Mucosa of descending colon (tissue), 3 donors: ENCODE results near the gene GTPBP6. TPM values are rescaled to one million over a fixed set of nuclear protein-coding genes. Genes with fewer than 3 reads are reported as not detected.
A peak's percentile ranks its signal among the peaks of the same experiment; 100 is the strongest.

Source experiments
- ATAC-seq: fragments of 200-7000 bp; cut with Tn5 transposase; one replicate; pipeline ENCODE4 v1.9.1; 2020; ENCODE audit warnings: mild to moderate bottlenecking, moderate library complexity
- DNase-seq, 3 donors: peaks; one replicate each; pipeline ENCODE4 v3.0.0-alpha.2; 2020
- H3K36me3 ChIP-seq: fragments of 200-600 bp; one replicate; pipeline ENCODE4 v1.8.0; 2021; ENCODE audit warnings: low read depth, mild to moderate bottlenecking
- H3K4me1 ChIP-seq: fragments of 200-600 bp; one replicate; pipeline ENCODE4 v1.8.0; 2021; ENCODE audit warnings: low read depth, mild to moderate bottlenecking
- H3K4me3 ChIP-seq: fragments of 200-600 bp; one replicate; pipeline ENCODE4 v1.8.0; 2021; ENCODE audit warnings: mild to moderate bottlenecking
- H3K9me3 ChIP-seq: fragments of 200-600 bp; one replicate; pipeline ENCODE4 v1.8.0; 2021; ENCODE audit warnings: mild to moderate bottlenecking
- CTCF ChIP-seq: fragments of 200-600 bp; IDR thresholded peaks from one replicate; pipeline ENCODE4 v1.8.0; 2022; ENCODE audit warnings: antibody characterized with exemption, mild to moderate bottlenecking
- intact Hi-C, 2 donors: fragments of 100-400 bp; cut with DNase I in 1 of 2; cut with micrococcal nuclease in 1 of 2; formaldehyde crosslinking; loops; one replicate each; pipeline versions ENCODE4 v1.11.0 to v1.11.1; 2022; cut with DNase I, micrococcal nuclease
- total RNA-seq, 3 donors: library from RNA; stranded (reverse); fragmentation: NEBNext Ultra II Directional in 2 of 3; extraction: Animal tissue kit (Norgen Biotek cat#: 25700) in 2 of 3; gene quantifications; one replicate each; pipeline versions ENCODE4 v1.2.1 to v1.2.4, GENCODE V29; 2021 to 2023
- donor health status: DM: no; HTN: no; CAD: no; lungs with moderate emphysema.
- donor health status: DM: no; HTN: no; CAD: no.
- donor health status: DM: no; HTN: yes; CAD: no.

GTPBP6 gene
- total RNA-seq, 3 donors from 2014 or later: 49.8 to 55.8 (median 54.1) TPM

- intact Hi-C loops: no loop called here
- TF ChIP-seq CTCF: no peak
- ATAC-seq: no peak
- DNase-seq: peak in 1 of 3 donors; percentile 18
- no peaks in the 10 kb centered on the region for H3K36me3 ChIP-seq
- H3K9me3 ChIP-seq: peaks cover 18% of the 10 kb centered on the region
- H3K4me1 ChIP-seq: no peaks in the 10 kb centered on the region
- H3K4me3 ChIP-seq: no peak overlapping the region
Measured at GRCh38 chrX:362937-363620, 44.5 kb upstream of the GTPBP6 start.

GRCh38 chrX:362351-362750 is 43.8 kb upstream of the GTPBP6 start:
- no peak for TF ChIP-seq CTCF
- H3K4me1 ChIP-seq: no peaks in the 10 kb centered on the region
- no peaks in the 10 kb centered on the region for H3K36me3 ChIP-seq
- peak in 2 of 3 donors; percentile 10 to 31 for DNase-seq
- H3K9me3 ChIP-seq: peaks cover 18% of the 10 kb centered on the region
- no peak overlapping the region for H3K4me3 ChIP-seq
- no peak for ATAC-seq
- intact Hi-C loops: no loop called here

DNA sequence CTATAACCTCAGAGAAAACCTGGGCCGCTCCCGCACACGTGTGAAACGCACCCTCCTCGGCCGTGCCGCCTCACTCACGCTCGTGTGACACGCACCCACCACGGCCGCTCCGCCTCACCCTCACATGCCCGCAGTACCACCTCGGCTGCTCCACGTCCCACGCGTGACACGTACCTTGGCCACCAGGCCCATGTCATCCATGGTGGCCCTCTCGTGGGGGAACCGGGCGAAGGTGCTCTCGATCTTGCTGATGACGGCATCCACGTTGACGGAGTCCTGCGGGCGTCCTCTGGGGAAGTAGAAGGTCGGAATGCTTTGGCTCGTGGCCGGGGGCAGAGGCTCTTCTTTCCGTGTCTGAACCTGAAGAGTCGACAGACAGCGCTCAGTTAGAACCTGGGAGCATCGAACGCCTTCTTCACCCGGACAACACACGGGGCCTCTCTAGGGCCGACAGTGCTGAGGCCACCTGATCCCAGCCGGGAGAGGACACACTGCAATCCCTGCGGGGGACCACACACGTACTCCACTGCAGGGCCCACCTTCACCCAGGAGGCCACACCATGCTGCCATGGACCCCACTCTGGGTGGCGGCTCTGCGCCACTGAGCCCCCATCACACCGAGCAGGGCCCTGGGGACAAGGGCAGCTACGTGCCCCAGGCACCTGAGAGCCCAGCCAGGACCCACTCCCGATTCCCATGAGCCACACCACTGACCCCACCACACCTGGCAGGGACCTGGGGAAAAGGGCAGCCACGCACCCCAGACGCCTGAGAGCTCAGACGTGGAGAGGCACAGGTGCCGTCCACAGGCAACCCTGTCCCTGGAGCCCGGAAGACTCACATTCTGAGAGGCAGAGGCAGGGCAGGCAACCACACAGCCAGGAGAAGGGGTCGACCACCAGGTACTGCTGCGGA is 42.9 kb upstream of the GTPBP6 start:
- H3K9me3 ChIP-seq: peaks cover 18% of the 10 kb centered on the region
- intact Hi-C loops: no loop called here
- no peak for ATAC-seq
- peak in 2 of 3 donors; percentile 11 to 42 for DNase-seq
- no peaks in the 10 kb centered on the region for H3K4me1 ChIP-seq
- TF ChIP-seq CTCF: no peak
- no peaks in the 10 kb centered on the region for H3K36me3 ChIP-seq
- no peak overlapping the region for H3K4me3 ChIP-seq

DNA sequence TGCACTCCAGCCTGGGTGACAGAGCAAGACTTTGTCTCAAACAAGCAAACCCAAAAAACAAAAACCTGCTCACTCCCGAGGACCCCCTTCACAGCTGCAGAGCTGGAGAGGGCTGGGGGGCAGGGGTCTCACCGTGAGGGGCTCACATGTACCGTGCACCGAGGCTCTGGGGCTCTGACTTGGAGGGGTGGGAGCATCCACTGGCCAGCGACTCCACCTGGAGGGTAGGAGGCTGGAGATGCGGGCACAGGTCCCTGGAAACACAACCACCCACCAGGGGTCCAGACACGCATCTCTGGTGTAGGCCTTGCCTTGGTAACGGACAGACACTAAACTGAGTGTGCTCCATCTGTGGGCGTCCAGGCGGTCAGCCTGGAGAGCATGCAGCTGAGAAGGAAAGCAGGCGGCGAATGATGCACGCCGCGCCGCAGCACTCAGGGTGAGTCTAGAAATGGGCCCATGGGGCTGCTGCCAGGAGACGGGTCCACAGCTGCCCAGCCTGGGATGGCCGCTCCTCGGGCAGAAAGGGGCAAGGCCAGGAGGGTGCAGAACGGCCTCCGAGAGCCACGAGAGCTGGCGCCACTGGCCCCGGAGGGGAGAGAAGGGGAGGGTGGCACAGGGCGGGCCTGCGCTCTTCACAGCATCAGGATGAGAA is 42.0 kb upstream of the GTPBP6 start:
- ATAC-seq: no peak

More for the DNA sequence above, 42.0 kb upstream of the GTPBP6 start:
- no peak overlapping the region for H3K4me3 ChIP-seq
- no peak for TF ChIP-seq CTCF
- H3K9me3 ChIP-seq: peaks cover 18% of the 10 kb centered on the region
- intact Hi-C loops: no loop called here
- peak in 2 of 3 donors; percentile 13 to 27 for DNase-seq
- no peaks in the 10 kb centered on the region for H3K36me3 ChIP-seq
- no peaks in the 10 kb centered on the region for H3K4me1 ChIP-seq
